DND-41 (cell line): ENCODE data around the gene OR10H1.

Experiments
- CTCF ChIP-seq: IDR thresholded peaks from 2 replicates; pipeline ENCODE4 v1.5.1; 2012; ENCODE audit warnings: borderline replicate concordance, low read length, moderate library complexity, mild to moderate bottlenecking; ENCODE audit not compliant: poor library complexity, severe bottlenecking; ENCODE audit errors: extremely low read depth
- EZH2 ChIP-seq: IDR thresholded peaks from 3 replicates; pipeline ENCODE4 v1.6.1; 2012; ENCODE audit warnings: borderline replicate concordance, low read depth, mild to moderate bottlenecking, moderate library complexity, low read length, inconsistent platforms; ENCODE audit not compliant: severe bottlenecking

- no peak for TF ChIP-seq CTCF
- no peak for TF ChIP-seq EZH2
Observed at GRCh38 chr19:15859187-15859586, 43.7 kb upstream of the OR10H1 start.
